NCI-H510A treated with DMSO at 0.1 percent for 48 hours (cell line): ENCODE data around the gene CASK.
"Not testable (repeated sequence)": the region's sequence is repeated elsewhere in the genome, so short reads cannot be mapped to it uniquely, and the experiment has no call there.

Experiments used
- DNase-seq: peaks from one replicate; lab custom pipeline; 2025; lab: John Stamatoyannopoulos, UW

The CASK gene

GRCh38 chrX:41515376-41515775, 408.0 kb downstream of the CASK start:
- DNase-seq = no peak

- no peak for DNase-seq
Observed at GRCh38 chrX:41514179-41514578, 409.2 kb downstream of the CASK start.

GRCh38 chrX:41512853-41513252, 410.5 kb downstream of the CASK start:
- not testable (repeated sequence) for DNase-seq

GRCh38 chrX:41512394-41512793, 411.0 kb downstream of the CASK start:
- no peak for DNase-seq

GRCh38 chrX:41507919-41508318, 415.4 kb downstream of the CASK start:
- no peak for DNase-seq

- DNase-seq = no peak
Observed at GRCh38 chrX:41502004-41502403, 421.4 kb downstream of the CASK start.

GRCh38 chrX:41499984-41500383, 423.4 kb downstream of the CASK start:
- no peak for DNase-seq

- DNase-seq = no peak
Observed at GRCh38 chrX:41499195-41499594, 424.2 kb downstream of the CASK start.

GRCh38 chrX:41491267-41492004, 431.9 kb downstream of the CASK start:
- no peak for DNase-seq

GRCh38 chrX:41490446-41490845, 432.9 kb downstream of the CASK start:
- DNase-seq = no peak

GRCh38 chrX:41482154-41482850, 441.1 kb downstream of the CASK start:
- DNase-seq = no peak

GRCh38 chrX:41481264-41482109, 441.9 kb downstream of the CASK start:
- no peak for DNase-seq

GRCh38 chrX:41480508-41481260, 442.7 kb downstream of the CASK start:
- DNase-seq = no peak

GRCh38 chrX:41478381-41478911, 444.9 kb downstream of the CASK start:
- no peak for DNase-seq

GRCh38 chrX:41475591-41476241, 447.6 kb downstream of the CASK start:
- DNase-seq = no peak

- DNase-seq = no peak
Observed at GRCh38 chrX:41475191-41475590, 448.2 kb downstream of the CASK start.

- DNase-seq = no peak
Observed at GRCh38 chrX:41474726-41475100, 448.6 kb downstream of the CASK start.

GRCh38 chrX:41473936-41474725, 449.2 kb downstream of the CASK start:
- DNase-seq = no peak

- no peak for DNase-seq
Observed at GRCh38 chrX:41472231-41472815, 451.0 kb downstream of the CASK start.

- DNase-seq = no peak
Observed at GRCh38 chrX:41471786-41472185, 451.6 kb downstream of the CASK start.
